C4-2B (cell line): Measurements from ENCODE around the gene TMEM267.
"Not testable (repeated sequence)": the region's sequence is repeated elsewhere in the genome, so short reads cannot be mapped to it uniquely, and the experiment has no call there.

Source experiments
- CTCF ChIP-seq: fragments of 450-650 bp; conservative IDR thresholded peaks from 2 replicates; pipeline ENCODE4 v1.5.1; 2017; ENCODE audit warnings: mild to moderate bottlenecking
- ZFX ChIP-seq: fragments of 450-650 bp; IDR thresholded peaks from 2 replicates; pipeline ENCODE4 v1.6.1; 2017

- not testable (repeated sequence) for TF ChIP-seq CTCF, ZFX
Observed at GRCh38 chr5:43423086-43423485, 60.6 kb downstream of the TMEM267 start.
